GM12892 (cell line): Measurements from ENCODE around the gene ARHGEF11.

ENCODE experiments used
- POLR2A ChIP-seq: IDR thresholded peaks from 2 replicates; pipeline ENCODE4 v1.6.1; 2011; ENCODE audit warnings: low read depth, low read length, control low read depth
- POLR2AphosphoS5 ChIP-seq: IDR thresholded peaks from 2 replicates; pipeline ENCODE4 v1.6.1; 2011; ENCODE audit warnings: low read depth, low read length, control low read depth

DNA sequence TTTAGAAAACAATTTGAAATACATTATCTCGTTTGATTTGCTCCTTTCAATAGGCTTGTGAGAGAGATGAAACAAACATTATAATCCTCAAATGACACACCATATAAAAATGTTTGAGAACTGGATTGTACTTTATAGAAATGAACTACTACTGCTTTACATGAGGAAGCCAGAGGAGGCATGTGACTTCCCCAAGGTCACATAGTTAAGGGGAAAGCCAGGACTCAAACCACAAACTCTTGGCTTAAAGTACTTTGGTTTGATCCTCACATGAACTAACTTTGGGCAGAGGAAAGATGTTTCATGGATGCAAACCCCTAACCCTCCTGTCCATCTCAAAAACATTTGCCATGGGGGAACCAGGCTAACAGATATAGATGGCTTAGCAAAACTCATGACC is 4.7 kb downstream of the ARHGEF11 start:
- TF ChIP-seq POLR2AphosphoS5 (no peak), POLR2A (no peak)
